Coronary artery (tissue), 2 donors: Measurements from ENCODE around the gene SKP1.

Experiments used
- DNase-seq: peaks from one replicate; pipeline ENCODE4 v3.0.0-alpha.2; 2017; ENCODE audit warnings: low spot score
- H3K27ac ChIP-seq, 2 donors: fragments of 200-600 bp; sonication (generic); one replicate each; pipeline ENCODE4 v1.5.1; 2016 to 2019
- H3K4me3 ChIP-seq: fragments of 200-600 bp; sonication (generic); 2 replicates; pipeline ENCODE4 v1.5.1; 2016; ENCODE audit warnings: mild to moderate bottlenecking, moderate library complexity
- TF ChIP-seq, protein P1 (sequence below): fragments of 200-600 bp; sonication (generic); IDR thresholded peaks from one replicate; pipeline ENCODE4 v1.5.1; 2019; ENCODE audit warnings: antibody characterized with exemption

SKP1 gene

DNA sequence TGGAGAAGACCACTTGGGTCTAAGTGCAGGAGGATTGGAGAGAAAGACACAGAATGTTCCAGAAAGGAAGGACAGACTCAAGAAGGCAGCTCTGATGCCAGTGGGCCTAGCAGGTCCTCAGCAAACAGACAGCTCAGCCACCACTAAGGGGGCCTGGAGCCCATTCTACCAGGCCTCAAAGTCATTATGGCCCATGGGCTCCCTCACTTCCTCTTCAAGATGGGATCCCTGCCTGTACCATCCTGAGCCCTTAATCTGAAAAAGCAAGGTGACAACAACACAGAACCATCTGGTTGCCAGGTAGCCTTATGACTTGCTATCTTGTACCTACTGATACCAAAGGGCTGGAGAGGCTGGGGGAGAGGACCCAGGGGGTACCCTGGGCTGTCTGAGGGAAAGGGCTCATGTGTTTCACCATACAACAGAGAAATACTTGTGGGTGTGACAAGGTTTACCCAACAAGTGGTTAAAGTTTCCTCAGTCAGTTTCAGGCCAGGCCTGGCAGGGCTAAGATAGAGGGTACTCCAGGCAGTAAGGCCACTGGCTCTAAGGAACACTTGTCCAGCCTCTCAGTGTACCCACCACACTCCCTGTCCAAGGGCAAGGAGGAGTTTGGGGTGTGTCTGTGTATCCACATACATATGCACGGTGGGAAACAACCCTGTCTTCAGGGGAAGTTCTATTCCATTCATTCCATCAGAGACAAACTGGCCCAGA lies 31.6 kb downstream of the SKP1 start:
- no peak for DNase-seq
- Histone ChIP-seq H3K27ac (no peak overlapping the region), H3K4me3 (no peak overlapping the region)
- TF ChIP-seq, protein P1, sequence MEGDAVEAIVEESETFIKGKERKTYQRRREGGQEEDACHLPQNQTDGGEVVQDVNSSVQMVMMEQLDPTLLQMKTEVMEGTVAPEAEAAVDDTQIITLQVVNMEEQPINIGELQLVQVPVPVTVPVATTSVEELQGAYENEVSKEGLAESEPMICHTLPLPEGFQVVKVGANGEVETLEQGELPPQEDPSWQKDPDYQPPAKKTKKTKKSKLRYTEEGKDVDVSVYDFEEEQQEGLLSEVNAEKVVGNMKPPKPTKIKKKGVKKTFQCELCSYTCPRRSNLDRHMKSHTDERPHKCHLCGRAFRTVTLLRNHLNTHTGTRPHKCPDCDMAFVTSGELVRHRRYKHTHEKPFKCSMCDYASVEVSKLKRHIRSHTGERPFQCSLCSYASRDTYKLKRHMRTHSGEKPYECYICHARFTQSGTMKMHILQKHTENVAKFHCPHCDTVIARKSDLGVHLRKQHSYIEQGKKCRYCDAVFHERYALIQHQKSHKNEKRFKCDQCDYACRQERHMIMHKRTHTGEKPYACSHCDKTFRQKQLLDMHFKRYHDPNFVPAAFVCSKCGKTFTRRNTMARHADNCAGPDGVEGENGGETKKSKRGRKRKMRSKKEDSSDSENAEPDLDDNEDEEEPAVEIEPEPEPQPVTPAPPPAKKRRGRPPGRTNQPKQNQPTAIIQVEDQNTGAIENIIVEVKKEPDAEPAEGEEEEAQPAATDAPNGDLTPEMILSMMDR = no peak

DNA sequence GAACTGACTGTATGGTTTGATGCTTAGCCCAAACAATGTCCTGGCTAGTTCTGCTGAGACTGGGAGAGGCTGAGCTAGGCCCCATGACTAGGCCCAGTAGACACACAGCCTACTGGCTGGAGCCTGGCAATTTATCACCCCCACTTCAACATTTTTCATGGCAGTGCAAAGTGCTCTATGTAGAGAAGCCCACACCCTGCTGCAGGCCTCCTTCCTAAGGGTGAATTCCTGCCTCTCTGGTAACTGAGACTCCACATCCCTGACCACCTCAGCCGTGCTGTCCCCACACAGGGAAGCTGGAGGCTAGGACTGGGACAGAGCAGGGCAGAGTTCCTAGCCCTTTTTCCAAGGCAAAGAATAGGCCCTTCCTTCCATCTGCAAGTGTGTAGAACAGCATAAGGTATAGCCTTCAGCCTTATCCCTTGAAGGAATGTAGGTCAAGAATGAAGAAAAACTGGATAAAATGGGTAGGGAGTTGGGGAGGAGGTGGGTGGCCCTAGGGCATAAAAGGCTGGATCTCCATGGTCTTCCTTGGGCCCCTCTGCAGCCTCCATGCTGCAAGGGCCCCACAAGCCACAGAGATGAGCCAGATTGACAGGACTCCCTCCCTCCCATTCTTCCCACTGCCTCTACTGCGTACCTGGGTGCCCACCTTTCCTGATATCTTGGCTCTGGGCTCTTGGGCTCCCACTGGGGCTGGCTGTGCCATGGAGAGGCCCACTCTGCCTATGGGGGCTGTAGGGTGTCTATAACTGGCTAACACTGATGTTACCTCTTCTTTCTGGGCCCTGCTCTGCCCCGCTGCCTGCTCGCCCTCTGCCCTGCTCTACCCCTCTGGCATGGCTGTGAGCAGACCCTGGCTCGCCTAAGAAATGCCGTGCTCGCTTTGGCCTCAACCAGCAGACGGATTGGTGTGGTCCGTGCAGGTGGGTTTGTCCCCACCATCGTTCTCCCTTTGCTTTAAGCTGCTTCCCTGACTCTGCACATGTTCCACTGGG lies 32.5 kb downstream of the SKP1 start:
- Histone ChIP-seq H3K27ac (no peak overlapping the region), H3K4me3 (no peak overlapping the region)
- TF ChIP-seq, protein P1 = no peak
- no peak for DNase-seq

GRCh38 chr5:134143431-134143830 lies 33.3 kb downstream of the SKP1 start:
- Histone ChIP-seq H3K27ac (no peak overlapping the region), H3K4me3 (no peak overlapping the region)
- DNase-seq = no peak
- TF ChIP-seq, protein P1 = no peak

- no peak for DNase-seq
- H3K27ac ChIP-seq = no peak overlapping the region
- no peak overlapping the region for H3K4me3 ChIP-seq
- TF ChIP-seq, protein P1 = no peak
Measured at GRCh38 chr5:134142806-134143205, 33.9 kb downstream of the SKP1 start.

- DNase-seq = no peak
- TF ChIP-seq, protein P1 = no peak
- Histone ChIP-seq H3K4me3 (no peak overlapping the region), H3K27ac (no peak overlapping the region)
Measured at GRCh38 chr5:134142052-134142451, 34.7 kb downstream of the SKP1 start.

DNA sequence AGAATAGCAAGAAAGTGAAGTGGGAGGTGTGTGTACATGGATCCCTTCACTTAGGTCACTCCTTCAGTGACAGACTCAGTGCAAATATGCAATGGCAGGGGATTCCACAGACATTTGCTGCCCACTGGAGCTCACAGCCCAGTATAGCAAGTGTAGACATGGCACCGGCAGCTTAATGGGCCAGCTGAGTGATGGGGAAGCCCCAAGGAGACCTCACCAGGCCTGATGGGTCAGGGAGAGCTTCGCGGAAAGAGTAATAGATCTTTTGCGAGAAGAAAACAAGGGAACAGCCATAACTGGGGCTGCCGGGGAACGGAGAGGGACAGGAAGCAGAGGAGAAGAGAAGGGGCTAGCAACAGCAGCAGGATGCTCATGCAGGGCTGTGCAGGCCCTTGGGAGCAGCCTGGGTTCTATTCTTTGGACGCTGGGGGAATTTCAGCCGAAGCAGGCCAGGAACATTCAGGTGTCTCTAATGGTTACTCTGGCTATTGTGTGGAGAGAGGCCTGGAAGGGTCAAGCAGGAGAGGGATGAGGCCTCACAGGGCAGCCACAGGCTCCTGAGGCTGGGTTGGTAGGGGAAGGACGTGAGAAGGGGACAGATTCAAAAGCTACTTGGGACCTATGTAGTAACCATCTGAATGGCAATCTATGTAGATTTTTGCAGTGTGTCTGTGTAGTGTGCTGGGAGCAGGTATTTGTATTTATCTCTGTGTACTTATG lies 35.3 kb downstream of the SKP1 start:
- TF ChIP-seq, protein P1 = no peak
- DNase-seq = no peak
- Histone ChIP-seq H3K4me3 (no peak overlapping the region), H3K27ac (no peak overlapping the region)
